ENCODE data around the gene SLC34A3.
"Not testable (repeated sequence)": the region's sequence is repeated elsewhere in the genome, so short reads cannot be mapped to it uniquely, and the experiment has no call there.

Gene SLC34A3

DNA sequence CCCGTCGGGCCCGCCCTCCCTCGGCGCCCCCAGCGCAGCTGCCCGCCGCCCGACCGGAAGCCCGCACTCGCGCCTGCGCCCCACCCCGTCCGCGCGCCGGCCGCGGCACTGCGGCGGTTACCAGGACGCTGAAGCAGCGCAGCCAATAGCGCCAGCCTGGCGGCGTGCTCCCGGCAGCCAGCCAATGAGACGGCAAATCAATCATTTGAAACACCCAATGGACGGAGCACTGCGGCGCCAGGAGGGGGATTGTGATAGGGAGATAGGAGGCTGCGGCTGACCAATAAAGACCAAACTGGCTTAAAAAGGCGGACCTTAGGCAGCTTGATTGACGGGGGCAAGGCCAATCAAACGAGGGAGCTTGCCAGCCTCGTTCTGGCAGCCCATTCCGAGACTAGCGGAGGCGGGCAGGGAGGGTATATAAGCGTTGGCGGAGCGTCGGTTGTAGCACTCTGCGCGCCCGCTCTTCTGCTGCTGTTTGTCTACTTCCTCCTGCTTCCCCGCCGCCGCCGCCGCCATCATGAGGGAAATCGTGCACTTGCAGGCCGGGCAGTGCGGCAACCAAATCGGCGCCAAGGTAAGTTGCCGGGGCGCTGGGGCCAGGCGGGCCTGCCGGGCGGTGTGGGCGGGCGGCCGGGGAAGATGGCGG lies 10.3 kb downstream of the SLC34A3 start, which contains the start of gene TUBB4B:
TSS of gene TUBB4B (plus strand) at position 447 of the 649 bp plus-strand sequence. CDS start at position 521, 74 bp downstream.
- peak within 1 kb of the TSS; percentile 93 for H2BK5ac ChIP-seq (ENCODE audit: low read depth, low read length, poor library complexity)
- peak within 1 kb of the TSS; percentile 85 for H3K4me2 ChIP-seq (ENCODE audit: low read length)
- peak within 1 kb of the TSS; percentile 84 for H2AK5ac ChIP-seq (ENCODE audit: low read length)
- peaks cover 14% of the 10 kb centered on the region for H3K79me2 ChIP-seq (ENCODE audit: control insufficient read depth, insufficient read depth, low read length, poor library complexity)
- WGBS (ENCODE audit: extremely low coverage, insufficient coverage, insufficient read length) = no CpG with 5 or more reads among the region's 67 CpGs
- no peak within 1 kb of the TSS for H2BK12ac ChIP-seq (ENCODE audit: low read length)
- peak within 1 kb of the TSS; percentile 98 for H4K8ac ChIP-seq (ENCODE audit: low read depth, low read length)
- peak; percentile 99 for DNase-seq
- peak within 1 kb of the TSS; percentile 93 for H3K14ac ChIP-seq (ENCODE audit: low read length)
- peaks cover 8% of the 10 kb centered on the region for H3K79me1 ChIP-seq (ENCODE audit: low read length)
- H3K23ac ChIP-seq (ENCODE audit: low read length) = no peak within 1 kb of the TSS
- peaks cover 16 to 23% of the 10 kb centered on the region in 2 experiments for H3K4me1 ChIP-seq (ENCODE audit: control insufficient read depth in 1 of 2, insufficient read depth in 2 of 2, low read length in 2 of 2)
- peak within 1 kb of the TSS; percentile 95 for H4K91ac ChIP-seq (ENCODE audit: low read depth, low read length)
- peaks cover 22 to 24% of the 10 kb centered on the region in 2 experiments for H3K36me3 ChIP-seq (ENCODE audit: control insufficient read depth in 1 of 2, insufficient read depth in 2 of 2, low read length in 2 of 2)
- H2AFZ ChIP-seq (ENCODE audit: insufficient read depth, low read length, poor library complexity) = peak within 1 kb of the TSS; percentile 77
- H3K4me3 ChIP-seq (ENCODE audit: low read depth, low read length) = peak within 1 kb of the TSS; percentile 95
- H3K9me3 ChIP-seq (ENCODE audit: insufficient read depth, low read depth, low read length) = peaks cover 3% of the 10 kb centered on the region
- peak within 1 kb of the TSS; percentile 88 for H3K9ac ChIP-seq (ENCODE audit: low read length)
- H3K27ac ChIP-seq (ENCODE audit: low read depth, low read length) = peak within 1 kb of the TSS; percentile 98
- H4K12ac ChIP-seq (ENCODE audit: low read depth, low read length) = peak within 1 kb of the TSS; percentile 91
- H3K18ac ChIP-seq (ENCODE audit: low read length) = peak within 1 kb of the TSS; percentile 96
- peak within 1 kb of the TSS; percentile 94 for H3K4ac ChIP-seq (ENCODE audit: low read depth, low read length)
- no peaks in the 10 kb centered on the region for H3K27me3 ChIP-seq (ENCODE audit: insufficient read depth, low read length)
- peak within 1 kb of the TSS; percentile 93 for H2BK120ac ChIP-seq (ENCODE audit: insufficient read depth, low read length, poor library complexity)

DNA sequence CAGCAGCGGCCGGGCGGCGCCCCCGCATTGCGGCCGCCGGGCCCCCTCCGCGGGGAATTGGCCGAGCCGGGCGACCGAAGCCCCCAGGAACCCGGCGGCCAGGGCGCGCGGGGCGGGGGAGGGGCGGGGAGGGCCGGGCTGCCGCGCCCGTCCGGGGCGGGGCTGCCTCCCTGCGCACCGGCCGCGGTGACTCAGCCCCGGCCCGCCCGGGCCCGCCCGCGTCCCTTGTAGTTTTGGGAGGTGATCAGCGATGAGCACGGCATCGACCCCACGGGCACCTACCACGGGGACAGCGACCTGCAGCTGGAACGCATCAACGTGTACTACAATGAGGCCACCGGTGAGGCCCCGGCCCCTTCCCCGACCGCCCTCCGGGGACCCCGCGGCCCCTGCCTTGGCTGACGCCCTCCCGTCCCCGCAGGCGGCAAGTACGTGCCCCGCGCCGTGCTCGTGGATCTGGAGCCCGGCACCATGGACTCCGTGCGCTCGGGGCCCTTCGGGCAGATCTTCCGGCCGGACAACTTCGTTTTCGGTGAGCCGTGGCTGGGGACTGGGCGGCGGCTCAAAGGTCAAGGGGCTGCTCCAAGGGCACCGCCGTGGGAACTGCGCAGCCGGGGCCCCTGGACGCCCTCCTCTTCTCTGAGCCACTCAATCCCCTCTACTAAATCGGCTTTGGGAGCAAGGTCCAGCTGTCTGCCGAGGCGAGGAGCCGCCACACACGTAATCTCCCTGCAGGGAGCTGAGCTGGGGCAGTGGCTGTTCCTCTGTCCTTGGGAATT lies 11.0 kb downstream of the SLC34A3 start:
- no CpG with 5 or more reads among the region's 83 CpGs for WGBS (ENCODE audit: extremely low coverage, insufficient coverage, insufficient read length)
- H3K9ac ChIP-seq (ENCODE audit: low read length) = peak overlapping the region; percentile 88
- H3K4me3 ChIP-seq (ENCODE audit: low read depth, low read length) = peak overlapping the region; percentile 95
- no peak overlapping the region for H3K23ac ChIP-seq (ENCODE audit: low read length)
- peak overlapping the region; percentile 13 for H2AK5ac ChIP-seq (ENCODE audit: low read length)
- H3K27me3 ChIP-seq (ENCODE audit: insufficient read depth, low read length) = no peaks in the 10 kb centered on the region
- no peak overlapping the region for H2AFZ ChIP-seq (ENCODE audit: insufficient read depth, low read length, poor library complexity)
- peaks cover 14% of the 10 kb centered on the region for H3K79me2 ChIP-seq (ENCODE audit: control insufficient read depth, insufficient read depth, low read length, poor library complexity)
- H3K4me2 ChIP-seq (ENCODE audit: low read length) = peak overlapping the region; percentile 85
- peaks cover 8% of the 10 kb centered on the region for H3K79me1 ChIP-seq (ENCODE audit: low read length)
- H4K8ac ChIP-seq (ENCODE audit: low read depth, low read length) = peak overlapping the region; percentile 82
- H3K36me3 ChIP-seq (ENCODE audit: control insufficient read depth in 1 of 2, insufficient read depth in 2 of 2, low read length in 2 of 2) = peaks cover 22 to 24% of the 10 kb centered on the region in 2 experiments
- peaks cover 3% of the 10 kb centered on the region for H3K9me3 ChIP-seq (ENCODE audit: insufficient read depth, low read depth, low read length)
- peak overlapping the region; percentile 94 for H3K4ac ChIP-seq (ENCODE audit: low read depth, low read length)
- H2BK12ac ChIP-seq (ENCODE audit: low read length) = no peak overlapping the region
- peak overlapping the region; percentile 87 for H3K14ac ChIP-seq (ENCODE audit: low read length)
- peak overlapping the region; percentile 65 for H2BK120ac ChIP-seq (ENCODE audit: insufficient read depth, low read length, poor library complexity)
- H3K4me1 ChIP-seq (ENCODE audit: control insufficient read depth in 1 of 2, insufficient read depth in 2 of 2, low read length in 2 of 2) = peaks cover 15 to 22% of the 10 kb centered on the region in 2 experiments
- peak in 1 of 2 donors; percentile 64 for DNase-seq
- H3K27ac ChIP-seq (ENCODE audit: low read depth, low read length) = peak overlapping the region; percentile 84
- H2BK5ac ChIP-seq (ENCODE audit: low read depth, low read length, poor library complexity) = peak overlapping the region; percentile 76
- H4K91ac ChIP-seq (ENCODE audit: low read depth, low read length) = peak overlapping the region; percentile 87
- peak overlapping the region; percentile 95 for H3K18ac ChIP-seq (ENCODE audit: low read length)
- H4K12ac ChIP-seq (ENCODE audit: low read depth, low read length) = peak overlapping the region; percentile 1

DNA sequence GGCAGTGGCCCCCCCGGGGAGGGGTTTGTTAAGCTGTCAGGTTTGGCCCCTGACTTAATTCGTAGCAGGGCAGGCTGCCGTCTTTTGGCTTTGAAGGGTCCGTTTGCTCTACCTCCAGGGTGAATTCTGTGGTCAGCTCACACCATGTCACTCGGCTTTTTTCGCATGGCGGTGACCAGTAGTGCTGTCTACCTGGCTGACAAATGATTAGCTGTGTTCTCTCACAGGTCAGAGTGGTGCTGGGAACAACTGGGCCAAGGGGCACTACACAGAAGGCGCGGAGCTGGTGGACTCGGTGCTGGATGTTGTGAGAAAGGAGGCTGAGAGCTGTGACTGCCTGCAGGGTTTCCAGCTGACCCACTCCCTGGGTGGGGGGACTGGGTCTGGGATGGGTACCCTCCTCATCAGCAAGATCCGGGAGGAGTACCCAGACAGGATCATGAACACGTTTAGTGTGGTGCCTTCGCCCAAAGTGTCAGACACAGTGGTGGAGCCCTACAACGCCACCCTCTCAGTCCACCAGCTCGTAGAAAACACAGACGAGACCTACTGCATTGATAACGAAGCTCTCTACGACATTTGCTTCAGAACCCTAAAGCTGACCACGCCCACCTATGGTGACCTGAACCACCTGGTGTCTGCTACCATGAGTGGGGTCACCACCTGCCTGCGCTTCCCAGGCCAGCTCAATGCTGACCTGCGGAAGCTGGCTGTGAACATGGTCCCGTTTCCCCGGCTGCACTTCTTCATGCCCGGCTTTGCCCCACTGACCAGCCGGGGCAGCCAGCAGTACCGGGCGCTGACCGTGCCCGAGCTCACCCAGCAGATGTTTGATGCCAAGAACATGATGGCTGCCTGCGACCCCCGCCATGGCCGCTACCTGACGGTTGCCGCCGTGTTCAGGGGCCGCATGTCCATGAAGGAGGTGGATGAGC lies 11.8 kb downstream of the SLC34A3 start:
- WGBS (ENCODE audit: extremely low coverage, insufficient coverage, insufficient read length) = no CpG with 5 or more reads among the region's 36 CpGs
- H3K79me2 ChIP-seq (ENCODE audit: control insufficient read depth, insufficient read depth, low read length, poor library complexity) = peaks cover 14% of the 10 kb centered on the region

DNA sequence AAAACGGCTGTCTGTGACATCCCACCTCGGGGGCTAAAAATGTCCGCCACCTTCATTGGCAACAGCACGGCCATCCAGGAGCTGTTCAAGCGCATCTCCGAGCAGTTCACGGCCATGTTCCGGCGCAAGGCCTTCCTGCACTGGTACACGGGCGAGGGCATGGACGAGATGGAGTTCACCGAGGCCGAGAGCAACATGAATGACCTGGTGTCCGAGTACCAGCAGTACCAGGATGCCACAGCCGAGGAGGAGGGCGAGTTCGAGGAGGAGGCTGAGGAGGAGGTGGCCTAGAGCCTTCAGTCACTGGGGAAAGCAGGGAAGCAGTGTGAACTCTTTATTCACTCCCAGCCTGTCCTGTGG lies 12.5 kb downstream of the SLC34A3 start:
- not testable (repeated sequence) for H2AK5ac ChIP-seq (ENCODE audit: low read length); H2BK12ac ChIP-seq (ENCODE audit: low read length); H3K79me1 ChIP-seq (ENCODE audit: low read length); H2BK5ac ChIP-seq (ENCODE audit: low read depth, low read length, poor library complexity); H4K8ac ChIP-seq (ENCODE audit: low read depth, low read length); H3K27me3 ChIP-seq (ENCODE audit: insufficient read depth, low read length); H3K4ac ChIP-seq (ENCODE audit: low read depth, low read length); H3K14ac ChIP-seq (ENCODE audit: low read length); H3K9me3 ChIP-seq (ENCODE audit: insufficient read depth, low read depth, low read length); H2AFZ ChIP-seq (ENCODE audit: insufficient read depth, low read length, poor library complexity); H2BK120ac ChIP-seq (ENCODE audit: insufficient read depth, low read length, poor library complexity); H3K4me3 ChIP-seq (ENCODE audit: low read depth, low read length); H4K12ac ChIP-seq (ENCODE audit: low read depth, low read length); H4K91ac ChIP-seq (ENCODE audit: low read depth, low read length); H3K27ac ChIP-seq (ENCODE audit: low read depth, low read length); H3K9ac ChIP-seq (ENCODE audit: low read length); H3K18ac ChIP-seq (ENCODE audit: low read length); H3K23ac ChIP-seq (ENCODE audit: low read length); H3K4me2 ChIP-seq (ENCODE audit: low read length)
- Histone ChIP-seq H3K4me1 (ENCODE audit: control insufficient read depth in 1 of 2, insufficient read depth in 2 of 2, low read length in 2 of 2) (peaks cover 12 to 19% of the 10 kb centered on the region in 2 experiments), H3K79me2 (ENCODE audit: control insufficient read depth, insufficient read depth, low read length, poor library complexity) (peaks cover 14% of the 10 kb centered on the region), H3K36me3 (ENCODE audit: control insufficient read depth in 1 of 2, insufficient read depth in 2 of 2, low read length in 2 of 2) (peaks cover 22 to 24% of the 10 kb centered on the region in 2 experiments)
- no CpG with 5 or more reads among the region's 18 CpGs for WGBS (ENCODE audit: extremely low coverage, insufficient coverage, insufficient read length)
- peak in 1 of 2 donors; percentile 48 for DNase-seq

More for the DNA sequence above, 11.8 kb downstream of the SLC34A3 start:
- peaks cover 3% of the 10 kb centered on the region for H3K9me3 ChIP-seq (ENCODE audit: insufficient read depth, low read depth, low read length)
- H3K4me1 ChIP-seq (ENCODE audit: control insufficient read depth in 1 of 2, insufficient read depth in 2 of 2, low read length in 2 of 2) = peaks cover 12 to 19% of the 10 kb centered on the region in 2 experiments
- H2AK5ac ChIP-seq (ENCODE audit: low read length) = no peak overlapping the region
- peak overlapping the region; percentile 86 for H3K9ac ChIP-seq (ENCODE audit: low read length)
- peaks cover 22 to 24% of the 10 kb centered on the region in 2 experiments for H3K36me3 ChIP-seq (ENCODE audit: control insufficient read depth in 1 of 2, insufficient read depth in 2 of 2, low read length in 2 of 2)
- H4K12ac ChIP-seq (ENCODE audit: low read depth, low read length) = no peak overlapping the region
- H3K14ac ChIP-seq (ENCODE audit: low read length) = peak overlapping the region; percentile 61
- H4K91ac ChIP-seq (ENCODE audit: low read depth, low read length) = no peak overlapping the region
- no peak overlapping the region for H2BK5ac ChIP-seq (ENCODE audit: low read depth, low read length, poor library complexity)
- peaks cover 8% of the 10 kb centered on the region for H3K79me1 ChIP-seq (ENCODE audit: low read length)
- H3K4ac ChIP-seq (ENCODE audit: low read depth, low read length) = peak overlapping the region; percentile 94
- H2BK120ac ChIP-seq (ENCODE audit: insufficient read depth, low read length, poor library complexity) = no peak overlapping the region
- no peak overlapping the region for H4K8ac ChIP-seq (ENCODE audit: low read depth, low read length)
- H3K4me3 ChIP-seq (ENCODE audit: low read depth, low read length) = peak overlapping the region; percentile 95
- DNase-seq = no peak
- H2AFZ ChIP-seq (ENCODE audit: insufficient read depth, low read length, poor library complexity) = no peak overlapping the region
- no peaks in the 10 kb centered on the region for H3K27me3 ChIP-seq (ENCODE audit: insufficient read depth, low read length)
- H2BK12ac ChIP-seq (ENCODE audit: low read length) = no peak overlapping the region
- H3K18ac ChIP-seq (ENCODE audit: low read length) = peak overlapping the region; percentile 54
- peak overlapping the region; percentile 85 for H3K4me2 ChIP-seq (ENCODE audit: low read length)
- no peak overlapping the region for H3K23ac ChIP-seq (ENCODE audit: low read length)
- no peak overlapping the region for H3K27ac ChIP-seq (ENCODE audit: low read depth, low read length)

Measured in trophoblast cell (in vitro differentiated cells and primary cell).